ENCODE data around the gene RANBP3.

Gene RANBP3

GRCh38 chr19:5904352-5905113, 73.4 kb downstream of the RANBP3 start, which contains the start of gene VMAC:
Gene VMAC, plus strand, starts transcription at chr19:5904872. Its CDS starts 19 bp downstream, at chr19:5904891.
- Histone ChIP-seq H3K23ac (ENCODE audit: low read length) (no peak within 1 kb of the TSS), H2BK5ac (ENCODE audit: low read depth, low read length, poor library complexity) (peak within 1 kb of the TSS; percentile 54), H4K91ac (ENCODE audit: low read depth, low read length) (peak within 1 kb of the TSS; percentile 27), H4K8ac (ENCODE audit: low read depth, low read length) (peak within 1 kb of the TSS; percentile 56), H3K18ac (ENCODE audit: low read length) (peak within 1 kb of the TSS; percentile 24), H3K4me1 (ENCODE audit: control insufficient read depth in 1 of 2, insufficient read depth in 2 of 2, low read length in 2 of 2) (peaks cover 15% of the 10 kb centered on the region in 2 experiments), H3K36me3 (ENCODE audit: control insufficient read depth in 1 of 2, insufficient read depth in 2 of 2, low read length in 2 of 2) (peaks cover 9 to 12% of the 10 kb centered on the region in 2 experiments), H3K27ac (ENCODE audit: low read depth, low read length) (peak within 1 kb of the TSS; percentile 63), H2AFZ (ENCODE audit: insufficient read depth, low read length, poor library complexity) (peak within 1 kb of the TSS; percentile 42), H2BK12ac (ENCODE audit: low read length) (no peak within 1 kb of the TSS), H4K12ac (ENCODE audit: low read depth, low read length) (no peak within 1 kb of the TSS), H3K4ac (ENCODE audit: low read depth, low read length) (no peak within 1 kb of the TSS), H3K79me1 (ENCODE audit: low read length) (peaks cover 16% of the 10 kb centered on the region), H3K27me3 (ENCODE audit: insufficient read depth, low read length) (no peaks in the 10 kb centered on the region), H3K9me3 (ENCODE audit: insufficient read depth, low read depth, low read length) (no peaks in the 10 kb centered on the region), H3K4me3 (ENCODE audit: low read depth, low read length) (peak within 1 kb of the TSS; percentile 97), H3K4me2 (ENCODE audit: low read length) (peak within 1 kb of the TSS; percentile 94), H2AK5ac (ENCODE audit: low read length) (no peak within 1 kb of the TSS), H3K14ac (ENCODE audit: low read length) (peak within 1 kb of the TSS; percentile 0), H2BK120ac (ENCODE audit: insufficient read depth, low read length, poor library complexity) (no peak within 1 kb of the TSS), H3K9ac (ENCODE audit: low read length) (peak within 1 kb of the TSS; percentile 55), H3K79me2 (ENCODE audit: control insufficient read depth, insufficient read depth, low read length, poor library complexity) (peaks cover 16% of the 10 kb centered on the region)
- DNase-seq = peak; percentile 100
- no CpG with 5 or more reads among the region's 61 CpGs for WGBS (ENCODE audit: extremely low coverage, insufficient coverage, insufficient read length)

DNA sequence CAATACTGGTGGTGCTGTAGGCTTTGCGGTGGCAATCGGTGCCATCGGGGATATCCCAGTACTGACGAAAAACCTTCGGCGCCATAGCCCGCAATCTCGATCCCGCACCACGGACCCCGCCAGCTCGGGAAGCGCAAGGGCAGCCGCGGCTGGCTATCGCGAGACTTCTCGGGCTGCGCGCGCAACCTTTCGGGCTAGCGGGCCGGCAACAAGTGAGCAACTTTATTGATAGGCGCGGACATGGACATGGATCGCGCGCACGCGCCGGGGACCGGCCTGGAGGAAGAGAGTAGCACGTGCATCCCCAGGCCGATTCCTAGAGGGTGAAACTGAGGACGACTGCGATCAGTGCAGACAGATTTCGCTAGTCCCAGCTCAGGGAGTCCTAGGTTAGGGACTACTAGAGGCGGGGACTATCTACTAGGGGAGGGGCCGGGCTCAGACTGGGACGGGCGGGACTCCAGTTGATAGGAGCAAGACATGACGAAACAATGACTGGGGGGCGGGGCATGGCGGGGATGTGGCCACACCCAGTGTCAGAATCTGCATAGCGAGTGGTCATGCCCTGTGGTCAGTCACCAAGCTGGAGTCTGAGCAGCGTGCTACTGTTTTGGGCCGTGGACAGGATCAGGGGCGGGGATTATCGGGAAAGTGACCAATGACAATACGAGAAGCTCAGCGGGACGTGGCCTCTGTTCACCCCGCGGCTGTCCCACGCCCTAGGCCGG, 74.2 kb downstream of the RANBP3 start, which contains the start of gene NDUFA11:
Gene NDUFA11 (minus strand): TSS at position 167 of the 728 bp plus-strand sequence. CDS start 82 bp downstream, at position 85.
- H3K79me1 ChIP-seq (ENCODE audit: low read length) = peaks cover 10% of the 10 kb centered on the region
- H3K23ac ChIP-seq (ENCODE audit: low read length) = no peak within 1 kb of the TSS
- H3K4me2 ChIP-seq (ENCODE audit: low read length) = peak within 1 kb of the TSS; percentile 94
- H2AFZ ChIP-seq (ENCODE audit: insufficient read depth, low read length, poor library complexity) = peak within 1 kb of the TSS; percentile 98
- H3K36me3 ChIP-seq (ENCODE audit: control insufficient read depth in 1 of 2, insufficient read depth in 2 of 2, low read length in 2 of 2) = peaks cover 9 to 12% of the 10 kb centered on the region in 2 experiments
- H3K4me3 ChIP-seq (ENCODE audit: low read depth, low read length) = peak within 1 kb of the TSS; percentile 97
- WGBS (ENCODE audit: extremely low coverage, insufficient coverage, insufficient read length) = no CpG with 5 or more reads among the region's 57 CpGs
- peak within 1 kb of the TSS; percentile 95 for H4K91ac ChIP-seq (ENCODE audit: low read depth, low read length)
- peak within 1 kb of the TSS; percentile 89 for H2BK120ac ChIP-seq (ENCODE audit: insufficient read depth, low read length, poor library complexity)
- peak; percentile 94 to 98 for DNase-seq
- H2BK5ac ChIP-seq (ENCODE audit: low read depth, low read length, poor library complexity) = peak within 1 kb of the TSS; percentile 85
- H3K9me3 ChIP-seq (ENCODE audit: insufficient read depth, low read depth, low read length) = no peaks in the 10 kb centered on the region
- H3K4ac ChIP-seq (ENCODE audit: low read depth, low read length) = peak within 1 kb of the TSS; percentile 99
- peak within 1 kb of the TSS; percentile 70 for H3K27ac ChIP-seq (ENCODE audit: low read depth, low read length)
- peaks cover 16% of the 10 kb centered on the region for H3K79me2 ChIP-seq (ENCODE audit: control insufficient read depth, insufficient read depth, low read length, poor library complexity)
- peak within 1 kb of the TSS; percentile 97 for H4K8ac ChIP-seq (ENCODE audit: low read depth, low read length)
- H4K12ac ChIP-seq (ENCODE audit: low read depth, low read length) = peak within 1 kb of the TSS; percentile 95
- H3K18ac ChIP-seq (ENCODE audit: low read length) = peak within 1 kb of the TSS; percentile 96
- peak within 1 kb of the TSS; percentile 21 for H2BK12ac ChIP-seq (ENCODE audit: low read length)
- H3K27me3 ChIP-seq (ENCODE audit: insufficient read depth, low read length) = no peaks in the 10 kb centered on the region
- peaks cover 8 to 12% of the 10 kb centered on the region in 2 experiments for H3K4me1 ChIP-seq (ENCODE audit: control insufficient read depth in 1 of 2, insufficient read depth in 2 of 2, low read length in 2 of 2)
- peak within 1 kb of the TSS; percentile 95 for H3K14ac ChIP-seq (ENCODE audit: low read length)
- peak within 1 kb of the TSS; percentile 85 for H2AK5ac ChIP-seq (ENCODE audit: low read length)
- peak within 1 kb of the TSS; percentile 100 for H3K9ac ChIP-seq (ENCODE audit: low read length)

DNA sequence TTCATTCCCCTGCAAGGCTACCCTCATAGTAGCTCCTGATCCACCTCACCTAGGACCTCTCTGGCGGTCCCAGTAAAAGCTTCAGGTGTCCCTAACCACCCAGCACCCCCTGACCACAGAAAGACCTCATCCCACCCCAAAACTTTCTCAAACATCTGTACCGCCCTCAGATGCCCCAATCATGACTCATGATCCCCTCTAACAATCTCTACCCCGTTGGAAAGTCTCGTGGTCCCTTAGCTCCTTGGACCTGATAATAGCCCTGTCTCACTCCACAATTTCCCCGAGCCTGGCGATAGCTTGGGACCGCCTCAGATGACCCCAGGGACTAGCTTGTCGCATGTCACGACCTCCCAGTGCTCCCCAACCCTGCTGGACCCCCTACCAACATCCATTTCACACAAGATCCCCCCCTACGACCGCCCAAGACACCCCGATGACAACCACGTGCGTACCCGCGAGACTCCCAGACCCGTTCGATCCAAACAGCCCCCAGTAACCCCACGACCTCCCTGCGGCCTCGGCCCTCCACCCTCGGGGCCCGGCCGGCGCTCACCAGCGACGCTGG, 74.8 kb downstream of the RANBP3 start:
- peak overlapping the region; percentile 96 for H3K18ac ChIP-seq (ENCODE audit: low read length)
- peak overlapping the region; percentile 85 for H2AK5ac ChIP-seq (ENCODE audit: low read length)
- H3K4ac ChIP-seq (ENCODE audit: low read depth, low read length) = peak overlapping the region; percentile 99
- peak in 1 of 2 donors; percentile 30 for DNase-seq
- peak overlapping the region; percentile 100 for H3K9ac ChIP-seq (ENCODE audit: low read length)
- H2BK120ac ChIP-seq (ENCODE audit: insufficient read depth, low read length, poor library complexity) = peak overlapping the region; percentile 89
- peak overlapping the region; percentile 94 for H3K4me2 ChIP-seq (ENCODE audit: low read length)
- H3K4me1 ChIP-seq (ENCODE audit: control insufficient read depth in 1 of 2, insufficient read depth in 2 of 2, low read length in 2 of 2) = peaks cover 5 to 10% of the 10 kb centered on the region in 2 experiments
- H3K4me3 ChIP-seq (ENCODE audit: low read depth, low read length) = peak overlapping the region; percentile 97
- peak overlapping the region; percentile 70 for H3K27ac ChIP-seq (ENCODE audit: low read depth, low read length)
- H2BK5ac ChIP-seq (ENCODE audit: low read depth, low read length, poor library complexity) = peak overlapping the region; percentile 85
- H2BK12ac ChIP-seq (ENCODE audit: low read length) = peak overlapping the region; percentile 21
- peak overlapping the region; percentile 95 for H3K14ac ChIP-seq (ENCODE audit: low read length)
- peak overlapping the region; percentile 95 for H4K91ac ChIP-seq (ENCODE audit: low read depth, low read length)
- peak overlapping the region; percentile 95 for H4K12ac ChIP-seq (ENCODE audit: low read depth, low read length)
- no CpG with 5 or more reads among the region's 27 CpGs for WGBS (ENCODE audit: extremely low coverage, insufficient coverage, insufficient read length)
- H3K9me3 ChIP-seq (ENCODE audit: insufficient read depth, low read depth, low read length) = no peaks in the 10 kb centered on the region
- H3K27me3 ChIP-seq (ENCODE audit: insufficient read depth, low read length) = no peaks in the 10 kb centered on the region
- peaks cover 10% of the 10 kb centered on the region for H3K79me1 ChIP-seq (ENCODE audit: low read length)
- H2AFZ ChIP-seq (ENCODE audit: insufficient read depth, low read length, poor library complexity) = peak overlapping the region; percentile 98
- peak overlapping the region; percentile 97 for H4K8ac ChIP-seq (ENCODE audit: low read depth, low read length)
- H3K36me3 ChIP-seq (ENCODE audit: control insufficient read depth in 1 of 2, insufficient read depth in 2 of 2, low read length in 2 of 2) = peaks cover 9 to 12% of the 10 kb centered on the region in 2 experiments
- H3K79me2 ChIP-seq (ENCODE audit: control insufficient read depth, insufficient read depth, low read length, poor library complexity) = peaks cover 16% of the 10 kb centered on the region
- no peak overlapping the region for H3K23ac ChIP-seq (ENCODE audit: low read length)

DNA sequence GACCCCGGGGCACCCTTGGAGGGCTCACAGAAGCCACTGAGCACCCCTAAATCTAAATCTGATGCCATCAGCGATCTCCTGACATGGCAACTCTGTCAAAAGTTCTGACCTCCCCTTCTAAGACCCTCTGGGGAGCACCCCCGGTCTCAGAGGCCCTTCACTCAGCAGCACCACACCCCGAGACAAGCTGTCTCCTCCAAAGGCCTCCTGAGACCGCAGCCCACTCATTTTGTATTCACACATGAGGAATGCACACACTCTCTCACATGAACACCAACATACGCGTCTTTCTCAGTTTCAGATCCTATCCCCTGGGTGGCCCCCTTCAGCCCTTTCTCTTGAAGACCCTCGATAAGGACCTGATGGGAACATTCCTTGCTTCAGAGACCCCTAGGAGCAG, 77.0 kb downstream of the RANBP3 start:
- Histone ChIP-seq H3K79me2 (ENCODE audit: control insufficient read depth, insufficient read depth, low read length, poor library complexity) (peaks cover 16% of the 10 kb centered on the region), H4K91ac (ENCODE audit: low read depth, low read length) (no peak overlapping the region), H3K9ac (ENCODE audit: low read length) (no peak overlapping the region), H3K36me3 (ENCODE audit: control insufficient read depth in 1 of 2, insufficient read depth in 2 of 2, low read length in 2 of 2) (peaks cover 24 to 26% of the 10 kb centered on the region in 2 experiments), H3K14ac (ENCODE audit: low read length) (no peak overlapping the region), H3K4me3 (ENCODE audit: low read depth, low read length) (no peak overlapping the region), H3K18ac (ENCODE audit: low read length) (no peak overlapping the region), H3K4me1 (ENCODE audit: control insufficient read depth in 1 of 2, insufficient read depth in 2 of 2, low read length in 2 of 2) (peaks cover 5 to 10% of the 10 kb centered on the region in 2 experiments), H2BK5ac (ENCODE audit: low read depth, low read length, poor library complexity) (no peak overlapping the region), H2BK120ac (ENCODE audit: insufficient read depth, low read length, poor library complexity) (no peak overlapping the region), H3K27me3 (ENCODE audit: insufficient read depth, low read length) (no peaks in the 10 kb centered on the region), H3K23ac (ENCODE audit: low read length) (no peak overlapping the region), H4K8ac (ENCODE audit: low read depth, low read length) (no peak overlapping the region), H3K27ac (ENCODE audit: low read depth, low read length) (no peak overlapping the region), H2AFZ (ENCODE audit: insufficient read depth, low read length, poor library complexity) (no peak overlapping the region), H4K12ac (ENCODE audit: low read depth, low read length) (no peak overlapping the region), H3K4ac (ENCODE audit: low read depth, low read length) (peak overlapping the region; percentile 58), H2BK12ac (ENCODE audit: low read length) (no peak overlapping the region), H3K4me2 (ENCODE audit: low read length) (no peak overlapping the region), H2AK5ac (ENCODE audit: low read length) (no peak overlapping the region), H3K9me3 (ENCODE audit: insufficient read depth, low read depth, low read length) (peaks cover 7% of the 10 kb centered on the region), H3K79me1 (ENCODE audit: low read length) (peaks cover 10% of the 10 kb centered on the region)
- no peak for DNase-seq
- no CpG with 5 or more reads among the region's 8 CpGs for WGBS (ENCODE audit: extremely low coverage, insufficient coverage, insufficient read length)

Measured in trophoblast cell (in vitro differentiated cells and primary cell).